Measurements from ENCODE around the gene ADSS1.

ADSS1 gene

GRCh38 chr14:104784846-104785707, 61.0 kb downstream of the ADSS1 start:
- no peak for DNase-seq

GRCh38 chr14:104785708-104786080, 61.7 kb downstream of the ADSS1 start:
- DNase-seq, result no peak

- DNase-seq, result no peak
Observed at GRCh38 chr14:104786091-104786586, 62.1 kb downstream of the ADSS1 start.

GRCh38 chr14:104786726-104787675, 63.0 kb downstream of the ADSS1 start:
- DNase-seq, result no peak

GRCh38 chr14:104787736-104788135, 63.7 kb downstream of the ADSS1 start:
- DNase-seq, result no peak

- DNase-seq, result no peak
Observed at GRCh38 chr14:104788161-104788818, 64.3 kb downstream of the ADSS1 start.

GRCh38 chr14:104788873-104789663, 65.0 kb downstream of the ADSS1 start:
- no peak for DNase-seq

GRCh38 chr14:104789752-104790743, 66.0 kb downstream of the ADSS1 start:
- no peak for DNase-seq

- no peak for DNase-seq
Observed at GRCh38 chr14:104791425-104791824, 67.4 kb downstream of the ADSS1 start.

- DNase-seq, result no peak
Observed at GRCh38 chr14:104792101-104792884, 68.3 kb downstream of the ADSS1 start.

GRCh38 chr14:104792945-104793702, 69.1 kb downstream of the ADSS1 start:
- DNase-seq, result no peak

GRCh38 chr14:104793703-104793959, 69.6 kb downstream of the ADSS1 start:
- DNase-seq, result no peak

GRCh38 chr14:104794099-104794498, 70.1 kb downstream of the ADSS1 start:
- DNase-seq, result no peak

- DNase-seq, result no peak
Observed at GRCh38 chr14:104794631-104794992, 70.6 kb downstream of the ADSS1 start.

- no peak for DNase-seq
Observed at GRCh38 chr14:104794993-104795780, 71.2 kb downstream of the ADSS1 start, which contains the start of gene AKT1. AKT1 (minus strand) TSS chr14:104795748; CDS start chr14:104792643, 3,105 bp downstream.

- DNase-seq, result peak; percentile 27
Observed at GRCh38 chr14:104795781-104796686, 72.0 kb downstream of the ADSS1 start.

GRCh38 chr14:104796687-104797081, 72.7 kb downstream of the ADSS1 start:
- no peak for DNase-seq
